RKO (cell line): ENCODE data around the gene DCP2.

Experiments
- DNase-seq: peaks from one replicate; pipeline ENCODE4 v3.0.0-alpha.2; 2016; ENCODE audit warnings: low spot score

DCP2 gene

GRCh38 chr5:112967520-112968083 is 9.0 kb upstream of the DCP2 start:
- DNase-seq: no peak

- no peak for DNase-seq
Measured at GRCh38 chr5:112968411-112969106, 8.0 kb upstream of the DCP2 start.

- DNase-seq: no peak
Measured at GRCh38 chr5:112971276-112971675, 5.3 kb upstream of the DCP2 start.

- DNase-seq: no peak
Measured at GRCh38 chr5:112973036-112973435, 3.6 kb upstream of the DCP2 start.

DNA sequence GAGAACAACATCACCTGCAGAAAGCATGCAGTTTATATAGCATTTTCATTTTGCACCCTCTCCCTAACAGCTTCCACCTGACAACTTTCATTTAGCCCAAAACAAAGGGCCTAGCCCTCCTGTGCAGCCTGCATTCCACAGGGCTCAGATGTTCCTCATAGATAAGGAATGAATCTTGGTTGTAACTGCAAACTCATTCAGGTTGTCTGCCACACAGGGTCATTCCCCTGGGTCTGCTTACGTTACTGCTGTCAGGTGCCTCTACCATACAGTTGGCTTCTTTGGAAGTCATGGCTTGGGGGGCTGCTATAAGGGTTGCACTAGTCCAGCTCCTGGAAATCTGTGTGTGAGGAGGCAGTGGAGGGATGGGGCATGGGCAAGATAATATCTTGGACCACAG is 2.7 kb upstream of the DCP2 start:
- no peak for DNase-seq

DNA sequence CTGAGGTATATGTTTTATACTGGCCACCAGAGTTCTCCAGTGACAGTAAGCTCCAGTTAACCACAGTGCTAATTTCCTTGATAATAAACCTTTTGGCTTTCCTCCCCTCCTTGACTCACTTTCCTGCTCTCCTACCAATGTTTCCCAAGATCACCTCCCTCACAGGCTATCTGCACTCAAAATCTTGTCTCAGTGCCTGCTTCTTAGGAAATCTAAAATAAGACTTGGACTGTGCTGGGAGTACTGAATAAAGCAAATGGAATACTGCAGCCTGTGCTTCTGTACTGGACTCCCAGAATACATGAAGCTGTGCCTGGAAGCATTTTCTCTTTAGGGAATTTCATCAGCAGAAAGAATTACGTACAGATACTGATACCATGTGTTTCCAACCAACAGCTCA is 1.7 kb upstream of the DCP2 start:
- no peak for DNase-seq

GRCh38 chr5:112975721-112976431 is 722 bp upstream of the DCP2 start:
- DNase-seq: no peak

- peak; percentile 41 for DNase-seq
Measured at GRCh38 chr5:112977440-112977861, 853 bp downstream of the DCP2 start.

GRCh38 chr5:112978836-112979235 is 2.2 kb downstream of the DCP2 start:
- peak; percentile 77 for DNase-seq

- DNase-seq: no peak
Measured at GRCh38 chr5:112979723-112980122, 3.1 kb downstream of the DCP2 start.

DNA sequence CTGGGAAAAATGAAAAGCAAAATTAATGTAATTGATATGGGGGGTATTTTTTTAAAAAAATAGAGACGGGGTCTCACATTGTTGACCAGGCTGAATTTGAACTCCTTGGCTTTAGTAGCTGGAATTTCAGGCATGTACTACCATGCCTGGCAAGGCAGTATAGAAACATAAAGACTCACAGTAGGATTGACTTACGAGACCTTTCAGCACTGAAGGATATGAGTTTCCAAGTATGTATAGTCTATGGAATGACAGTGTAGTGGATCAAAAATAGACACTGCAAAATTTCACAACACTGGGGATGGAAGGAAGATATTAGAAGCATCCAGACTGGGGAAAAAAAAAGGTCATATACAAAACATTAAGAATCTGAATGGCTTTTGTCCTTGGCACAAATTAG is 6.8 kb downstream of the DCP2 start:
- no peak for DNase-seq

GRCh38 chr5:112986224-112986623 is 9.6 kb downstream of the DCP2 start:
- no peak for DNase-seq

DNA sequence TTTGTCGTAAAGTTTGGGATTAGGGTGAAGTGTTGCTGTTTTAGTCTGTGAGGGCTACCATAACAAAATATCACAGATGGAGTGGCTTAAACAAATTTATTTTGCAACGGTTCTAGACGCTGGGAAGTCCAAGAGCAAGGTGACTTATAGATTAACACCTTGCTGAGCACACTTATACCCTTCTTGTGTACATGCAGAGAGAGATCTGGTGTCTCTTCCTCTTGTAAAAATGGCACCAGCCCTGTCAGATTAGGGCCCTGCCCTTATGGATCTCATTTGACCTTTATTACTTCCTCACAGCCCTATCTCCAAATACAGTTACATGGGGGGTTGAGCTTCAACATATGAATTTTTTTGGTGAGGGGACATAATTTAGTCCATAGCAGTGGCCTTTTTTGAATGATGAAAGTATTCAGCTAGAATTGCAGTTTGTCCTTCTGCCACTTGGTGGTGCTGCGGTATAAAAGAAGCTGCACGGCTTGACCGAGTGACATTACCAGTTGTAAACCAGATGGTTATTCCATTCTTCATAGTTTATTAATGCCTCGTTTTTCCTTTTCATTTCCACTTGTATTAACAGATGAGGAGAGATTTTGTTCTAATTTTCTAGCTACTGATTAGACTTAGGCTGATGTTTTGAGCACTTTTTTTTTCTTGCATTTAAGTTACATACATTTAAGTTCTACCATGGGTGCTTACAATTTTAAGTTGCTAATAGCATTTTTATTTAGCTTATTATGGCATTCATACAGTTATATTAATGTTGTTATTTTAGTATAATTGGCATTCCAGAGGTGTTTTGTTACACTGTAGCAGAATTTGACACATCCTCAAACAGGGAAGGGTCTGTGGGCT is 19.4 kb downstream of the DCP2 start:
- DNase-seq: peak; percentile 70

GRCh38 chr5:112996830-112997374 is 20.3 kb downstream of the DCP2 start:
- no peak for DNase-seq

GRCh38 chr5:112998296-112998695 is 21.7 kb downstream of the DCP2 start:
- DNase-seq: no peak

GRCh38 chr5:113000466-113000865 is 23.9 kb downstream of the DCP2 start:
- no peak for DNase-seq

DNA sequence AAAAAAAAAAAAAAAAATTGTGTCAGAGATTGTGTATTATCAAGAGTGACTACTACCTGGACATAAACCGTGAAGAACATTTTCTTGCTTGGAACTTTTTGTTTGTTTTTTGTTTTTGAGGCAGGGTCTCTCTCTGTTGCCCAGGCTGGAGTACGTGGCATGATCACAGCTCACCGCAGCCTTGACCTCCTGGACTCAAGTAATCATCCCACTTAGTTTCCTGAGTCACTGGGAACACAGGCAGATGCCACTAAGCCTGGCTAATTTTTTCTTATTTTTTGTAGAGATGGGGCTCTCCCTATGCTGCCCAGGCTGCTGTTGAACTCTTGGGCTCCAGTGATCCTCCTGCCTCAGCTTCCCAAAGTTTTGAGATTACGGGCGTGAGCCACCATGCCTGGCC is 25.8 kb downstream of the DCP2 start:
- DNase-seq: no peak

- DNase-seq: no peak
Measured at GRCh38 chr5:113003763-113004162, 27.2 kb downstream of the DCP2 start.

DNA sequence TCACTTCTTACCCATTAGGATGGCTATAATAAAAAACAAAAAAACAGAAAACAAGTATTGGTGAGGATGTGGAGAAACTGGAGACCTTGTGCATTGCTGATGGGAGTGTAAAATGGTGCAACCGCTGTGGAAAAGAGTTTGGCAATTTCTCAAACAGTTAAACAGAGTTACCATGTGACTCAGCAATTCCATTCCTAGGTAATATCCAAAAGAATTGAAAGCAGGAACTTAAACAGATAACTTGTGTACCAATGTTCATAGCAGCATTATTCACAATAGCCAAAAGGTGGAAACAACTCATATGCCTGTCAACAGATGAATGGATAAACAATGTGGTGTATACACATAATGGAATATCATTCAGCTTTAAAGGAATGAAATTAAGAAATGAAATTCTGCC is 28.9 kb downstream of the DCP2 start:
- no peak for DNase-seq

- no peak for DNase-seq
Measured at GRCh38 chr5:113017881-113018635, 41.5 kb downstream of the DCP2 start.

DNA sequence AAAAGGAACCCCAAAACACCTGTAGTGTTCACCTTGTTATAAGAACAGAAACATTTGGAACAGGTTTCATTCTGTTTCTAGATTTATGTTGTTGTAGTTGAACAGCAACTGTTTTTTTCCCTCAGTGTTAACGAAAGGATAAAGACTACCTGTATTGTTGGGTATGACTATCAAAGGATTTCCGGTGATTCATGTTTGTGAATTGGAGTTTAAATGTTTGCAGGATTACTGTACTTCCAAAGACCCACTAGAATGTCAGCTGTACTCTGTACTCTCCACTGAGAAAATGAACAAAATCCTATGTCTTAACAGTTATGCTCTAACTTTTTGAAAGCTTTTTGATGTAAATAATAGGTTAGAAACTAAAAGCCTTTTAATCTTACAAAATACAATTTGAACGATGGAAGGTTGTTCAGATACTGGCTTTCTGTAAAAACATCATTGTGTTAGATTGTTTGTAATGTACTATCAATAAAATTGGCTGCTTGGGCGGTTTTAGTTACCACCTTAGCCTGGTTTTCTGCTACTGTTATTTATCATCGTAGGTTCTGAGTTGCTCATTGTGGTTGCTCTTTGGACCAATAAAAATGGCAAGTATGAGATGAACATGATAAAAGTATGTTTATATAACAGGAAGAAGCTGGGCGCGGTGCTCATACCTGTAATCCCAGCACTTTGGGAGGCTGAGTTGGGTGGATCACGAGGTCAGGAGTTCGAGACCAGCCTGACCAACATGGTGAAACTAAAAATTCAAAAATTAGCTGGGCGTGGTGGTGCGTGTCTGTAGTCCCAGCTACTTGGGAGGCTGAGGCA is 44.1 kb downstream of the DCP2 start:
- peak; percentile 51 for DNase-seq
